ENCODE measurements around the gene ACBD6. TPM values are rescaled to one million over a fixed set of nuclear protein-coding genes. Genes with fewer than 3 reads are reported as not detected.

ACBD6 gene
- total and polyA plus RNA-seq, 2 of the 4 experiments (the other 2 are of a cell fraction) = 52.5 to 59.1 TPM

GRCh38 chr1:180519846-180520245, 17.5 kb upstream of the ACBD6 start:
- no peak for ATAC-seq (ENCODE audit: low read depth)
- no peaks in the 10 kb centered on the region for H3K36me3 ChIP-seq (ENCODE audit: control insufficient read depth, insufficient read depth, low read length)
- H2AFZ ChIP-seq (replicated peaks; ENCODE audit: low read length, poor library complexity) = peak overlapping the region; percentile 55
- no peaks in the 10 kb centered on the region for H3K79me1 ChIP-seq (ENCODE audit: low read depth in 1 of 2, low read length in 2 of 2)
- no peaks in the 10 kb centered on the region for H4K20me1 ChIP-seq (ENCODE audit: insufficient read depth, low read length)
- 0 out of 2 replicates have a peak overlapping the region, but pooled peaks have one; percentile 41 for H3K9ac ChIP-seq (ENCODE audit: low read depth, low read length)
- peak overlapping the region; percentile 77 for H4K91ac ChIP-seq (ENCODE audit: insufficient read depth, low read depth, low read length)
- POLR2A ChIA-PET (ENCODE audit: unreplicated experiment) = no interaction called here
- H2BK15ac ChIP-seq (ENCODE audit: low read depth, low read length) = peak overlapping the region; percentile 57; the same call in 2 of the 3 replicates
- no peak overlapping the region for H2AK9ac ChIP-seq (replicated peaks; ENCODE audit: low read depth, low read length, poor library complexity)
- CTCF ChIA-PET = no interaction called here
- TF ChIP-seq MAZ (IDR thresholded peaks at IDR 0.05; ENCODE audit: borderline replicate concordance, low read depth, low read length) (no peak), BHLHE40 (IDR thresholded peaks at IDR 0.05; ENCODE audit: low read depth, low read length) (no peak), RFX5 (IDR thresholded peaks at IDR 0.05; ENCODE audit: low read depth, low read length) (no peak), RAD21 (IDR thresholded peaks at IDR 0.05; ENCODE audit: low read length) (no peak), CHD1 (IDR thresholded peaks at IDR 0.05; ENCODE audit: low read depth, low read length) (no peak), POLR2A (IDR thresholded peaks at IDR 0.05; ENCODE audit: low read depth, low read length) (no peak), FOS (IDR thresholded peaks at IDR 0.05; ENCODE audit: low read depth, low read length) (no peak), SMC3 (IDR thresholded peaks at IDR 0.05; ENCODE audit: low read depth, low read length) (no peak), MAFK (IDR thresholded peaks at IDR 0.05; ENCODE audit: low read depth, low read length) (no peak), USF2 (IDR thresholded peaks at IDR 0.05; ENCODE audit: low read depth, low read length) (no peak)
- TF ChIP-seq, protein P1, sequence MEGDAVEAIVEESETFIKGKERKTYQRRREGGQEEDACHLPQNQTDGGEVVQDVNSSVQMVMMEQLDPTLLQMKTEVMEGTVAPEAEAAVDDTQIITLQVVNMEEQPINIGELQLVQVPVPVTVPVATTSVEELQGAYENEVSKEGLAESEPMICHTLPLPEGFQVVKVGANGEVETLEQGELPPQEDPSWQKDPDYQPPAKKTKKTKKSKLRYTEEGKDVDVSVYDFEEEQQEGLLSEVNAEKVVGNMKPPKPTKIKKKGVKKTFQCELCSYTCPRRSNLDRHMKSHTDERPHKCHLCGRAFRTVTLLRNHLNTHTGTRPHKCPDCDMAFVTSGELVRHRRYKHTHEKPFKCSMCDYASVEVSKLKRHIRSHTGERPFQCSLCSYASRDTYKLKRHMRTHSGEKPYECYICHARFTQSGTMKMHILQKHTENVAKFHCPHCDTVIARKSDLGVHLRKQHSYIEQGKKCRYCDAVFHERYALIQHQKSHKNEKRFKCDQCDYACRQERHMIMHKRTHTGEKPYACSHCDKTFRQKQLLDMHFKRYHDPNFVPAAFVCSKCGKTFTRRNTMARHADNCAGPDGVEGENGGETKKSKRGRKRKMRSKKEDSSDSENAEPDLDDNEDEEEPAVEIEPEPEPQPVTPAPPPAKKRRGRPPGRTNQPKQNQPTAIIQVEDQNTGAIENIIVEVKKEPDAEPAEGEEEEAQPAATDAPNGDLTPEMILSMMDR (conservative IDR thresholded peaks at IDR 0.05; ENCODE audit: low read depth, low read length) = no peak
- peak overlapping the region in 1 of 2 experiments; percentile 68; a peak in 2 of 4 replicates for H4K8ac ChIP-seq (ENCODE audit: low read depth in 2 of 2, low read length in 2 of 2)
- WGBS, 2 experiments (ENCODE audit: extremely low coverage in 2 of 2, insufficient read length in 1 of 2) = 67% methylated on average over 3 of the region's 4 CpGs; no CpG with 5 or more reads in 1 of the 2 experiments
- H3K4me1 ChIP-seq (ENCODE audit: control insufficient read depth, insufficient read depth, low read length) = peaks cover 18% of the 10 kb centered on the region
- H3K27me3 ChIP-seq (ENCODE audit: control insufficient read depth, insufficient read depth, low read length) = no peaks in the 10 kb centered on the region
- H3K9me3 ChIP-seq (ENCODE audit: control insufficient read depth, insufficient read depth, low read length) = peaks cover 2% of the 10 kb centered on the region; the same call in 1 of the 2 replicates
- peak overlapping the region; percentile 48; the same call in 1 of the 2 replicates for H3K27ac ChIP-seq (ENCODE audit: insufficient read depth, low read length)
- H2AK5ac ChIP-seq (ENCODE audit: low read depth, low read length) = peak overlapping the region; percentile 28; the same call in 1 of the 2 replicates
- H4K5ac ChIP-seq (ENCODE audit: low read depth, low read length) = peak overlapping the region; percentile 86
- peak overlapping the region; percentile 65 for H2BK20ac ChIP-seq (ENCODE audit: low read depth, low read length)
- H2BK5ac ChIP-seq (ENCODE audit: low read depth, low read length, poor library complexity, severe bottlenecking) = no peak overlapping the region
- no TSS peak for BruUV-seq (replicated peaks)
- H3K56ac ChIP-seq (ENCODE audit: extremely low read depth, insufficient read depth, low read length) = no peak overlapping the region
- peak overlapping the region; percentile 62 for H3K4ac ChIP-seq (ENCODE audit: low read depth, low read length)
- peak overlapping the region; percentile 47 for H3K18ac ChIP-seq (ENCODE audit: low read depth, low read length)
- H3K23ac ChIP-seq (ENCODE audit: low read depth, low read length) = 0 out of 2 replicates have a peak overlapping the region, but pooled peaks have one; percentile 34
- H3K4me2 ChIP-seq (ENCODE audit: low read depth, low read length) = no peak overlapping the region
- H3K14ac ChIP-seq (replicated peaks; ENCODE audit: low read depth, low read length) = 0 out of 2 replicates have a peak overlapping the region, but pooled peaks have one; percentile 27
- no peak overlapping the region for H3K4me3 ChIP-seq (ENCODE audit: insufficient read depth, low read depth, low read length)
- H3K9me1 ChIP-seq (ENCODE audit: insufficient read depth, low read length) = peaks cover 9% of the 10 kb centered on the region
- in situ Hi-C loops (cut with MboI; ENCODE audit: low sequenced_read_pairs) (loop anchor here (5.0 to 10.0 kb wide), 2 partner anchors 565 to 632 kb away; partner anchors contain the start of gene IER5), intact Hi-C loops (cut with micrococcal nuclease) (loop anchor here (5.0 to 10.0 kb wide), 3 partner anchors 342 to 622 kb away; partner anchors contain the start of gene STX6), dilution Hi-C loops (cut with HindIII; ENCODE audit: low sequenced_read_pairs, unreplicated experiment) (no loop called here)
- DNase-seq = no peak
- peak overlapping the region; percentile 81 for H2BK120ac ChIP-seq (ENCODE audit: low read depth, low read length)
